ENCODE results near the gene MESD. TPM values are rescaled to one million over a fixed set of nuclear protein-coding genes. Genes with fewer than 3 reads are reported as not detected.

MESD gene
- total RNA-seq, 2 donors from 2014 or later: 31.7 to 35.8 TPM

DNA sequence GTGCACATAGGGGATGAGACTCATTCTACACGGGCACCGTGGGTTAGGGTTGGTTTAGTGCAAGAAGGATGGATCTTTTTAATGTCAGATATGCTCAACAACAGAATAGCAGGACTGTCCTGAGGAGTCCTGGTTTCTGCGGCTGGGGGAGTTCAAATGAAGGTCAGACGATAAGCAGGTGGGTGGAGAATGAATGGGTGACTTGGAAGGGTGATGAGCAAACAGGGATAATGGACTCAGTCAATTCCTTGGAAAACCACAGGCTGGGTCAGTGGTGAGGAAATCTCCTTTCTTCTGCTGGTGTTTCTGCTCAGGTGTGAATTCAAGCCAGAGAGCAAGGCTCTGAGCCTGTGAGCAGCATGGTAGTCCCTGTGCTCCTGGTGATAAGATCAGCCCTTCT is 59.9 kb downstream of the MESD start:
- no peak for DNase-seq
- no peaks in the 10 kb centered on the region for H3K9me3 Mint-ChIP-seq
- H3K4me3 Mint-ChIP-seq: no peak overlapping the region
- no peak overlapping the region for H3K4me3 ChIP-seq (ENCODE audit: low read length)
- TF ChIP-seq, protein P1, sequence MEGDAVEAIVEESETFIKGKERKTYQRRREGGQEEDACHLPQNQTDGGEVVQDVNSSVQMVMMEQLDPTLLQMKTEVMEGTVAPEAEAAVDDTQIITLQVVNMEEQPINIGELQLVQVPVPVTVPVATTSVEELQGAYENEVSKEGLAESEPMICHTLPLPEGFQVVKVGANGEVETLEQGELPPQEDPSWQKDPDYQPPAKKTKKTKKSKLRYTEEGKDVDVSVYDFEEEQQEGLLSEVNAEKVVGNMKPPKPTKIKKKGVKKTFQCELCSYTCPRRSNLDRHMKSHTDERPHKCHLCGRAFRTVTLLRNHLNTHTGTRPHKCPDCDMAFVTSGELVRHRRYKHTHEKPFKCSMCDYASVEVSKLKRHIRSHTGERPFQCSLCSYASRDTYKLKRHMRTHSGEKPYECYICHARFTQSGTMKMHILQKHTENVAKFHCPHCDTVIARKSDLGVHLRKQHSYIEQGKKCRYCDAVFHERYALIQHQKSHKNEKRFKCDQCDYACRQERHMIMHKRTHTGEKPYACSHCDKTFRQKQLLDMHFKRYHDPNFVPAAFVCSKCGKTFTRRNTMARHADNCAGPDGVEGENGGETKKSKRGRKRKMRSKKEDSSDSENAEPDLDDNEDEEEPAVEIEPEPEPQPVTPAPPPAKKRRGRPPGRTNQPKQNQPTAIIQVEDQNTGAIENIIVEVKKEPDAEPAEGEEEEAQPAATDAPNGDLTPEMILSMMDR (conservative IDR thresholded peaks at IDR 0.05): no peak
- no peaks in the 10 kb centered on the region for H3K36me3 Mint-ChIP-seq (ENCODE audit: low read depth)
- peaks cover 4% of the 10 kb centered on the region for H3K4me1 Mint-ChIP-seq
- no peaks in the 10 kb centered on the region for H3K4me1 ChIP-seq (ENCODE audit: control insufficient read depth, insufficient read depth, low read length)
- H3K9ac ChIP-seq (ENCODE audit: extremely low read depth, low read length, poor library complexity, severe bottlenecking): no peak overlapping the region
- WGBS, 2 experiments (ENCODE audit: insufficient coverage in 1 of 2, insufficient read length in 1 of 2): 92 to 96% methylated on average over 4 of the region's 4 CpGs
- H3K27me3 ChIP-seq (ENCODE audit: control insufficient read depth, insufficient read depth, low read length, poor library complexity, severe bottlenecking): no peaks in the 10 kb centered on the region
- no peaks in the 10 kb centered on the region for H3K9me3 ChIP-seq (ENCODE audit: control insufficient read depth, low read length)
- H3K27ac Mint-ChIP-seq: no peak overlapping the region
- H3K27ac ChIP-seq (ENCODE audit: low read depth, low read length): no peak overlapping the region
- H3K36me3 ChIP-seq (ENCODE audit: control insufficient read depth, insufficient read depth, low read length): no peaks in the 10 kb centered on the region
- H3K27me3 Mint-ChIP-seq (ENCODE audit: insufficient read depth): no peaks in the 10 kb centered on the region

DNA sequence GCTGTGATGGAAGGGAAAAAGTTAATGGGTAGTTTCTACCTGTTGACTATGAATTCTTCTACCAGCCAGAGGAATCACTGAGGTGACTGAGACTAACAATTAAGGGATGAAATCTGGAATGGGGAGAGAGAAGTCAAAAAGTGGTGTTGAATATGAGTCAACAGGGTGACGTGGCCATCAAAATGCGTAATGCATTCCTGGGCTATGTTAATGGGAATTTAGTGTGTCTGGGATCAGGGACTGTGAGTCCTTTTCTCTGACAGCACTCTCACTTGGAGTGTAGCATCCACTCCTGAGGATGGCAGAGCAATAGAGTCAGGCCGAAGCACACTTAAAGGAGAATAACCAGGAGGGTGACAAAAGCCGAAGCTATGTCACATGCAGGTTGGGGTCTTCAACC is 60.4 kb downstream of the MESD start:
- no peaks in the 10 kb centered on the region for H3K36me3 ChIP-seq (ENCODE audit: control insufficient read depth, insufficient read depth, low read length)
- TF ChIP-seq, protein P1 (conservative IDR thresholded peaks at IDR 0.05): no peak
- Mint-ChIP-seq H3K4me3 (no peak overlapping the region), H3K27ac (no peak overlapping the region), H3K4me1 (no peaks in the 10 kb centered on the region), H3K27me3 (ENCODE audit: insufficient read depth) (no peaks in the 10 kb centered on the region), H3K36me3 (ENCODE audit: low read depth) (no peaks in the 10 kb centered on the region), H3K9me3 (no peaks in the 10 kb centered on the region)
- H3K4me3 ChIP-seq (ENCODE audit: low read length): no peak overlapping the region
- no peak for DNase-seq
- no peaks in the 10 kb centered on the region for H3K9me3 ChIP-seq (ENCODE audit: control insufficient read depth, low read length)
- no peaks in the 10 kb centered on the region for H3K4me1 ChIP-seq (ENCODE audit: control insufficient read depth, insufficient read depth, low read length)
- 93 to 94% methylated on average over 2 to 4 of the region's 4 CpGs for WGBS, 2 experiments (ENCODE audit: insufficient coverage in 1 of 2, insufficient read length in 1 of 2)
- no peak overlapping the region for H3K27ac ChIP-seq (ENCODE audit: low read depth, low read length)
- H3K9ac ChIP-seq (ENCODE audit: extremely low read depth, low read length, poor library complexity, severe bottlenecking): no peak overlapping the region
- no peaks in the 10 kb centered on the region for H3K27me3 ChIP-seq (ENCODE audit: control insufficient read depth, insufficient read depth, low read length, poor library complexity, severe bottlenecking)

DNA sequence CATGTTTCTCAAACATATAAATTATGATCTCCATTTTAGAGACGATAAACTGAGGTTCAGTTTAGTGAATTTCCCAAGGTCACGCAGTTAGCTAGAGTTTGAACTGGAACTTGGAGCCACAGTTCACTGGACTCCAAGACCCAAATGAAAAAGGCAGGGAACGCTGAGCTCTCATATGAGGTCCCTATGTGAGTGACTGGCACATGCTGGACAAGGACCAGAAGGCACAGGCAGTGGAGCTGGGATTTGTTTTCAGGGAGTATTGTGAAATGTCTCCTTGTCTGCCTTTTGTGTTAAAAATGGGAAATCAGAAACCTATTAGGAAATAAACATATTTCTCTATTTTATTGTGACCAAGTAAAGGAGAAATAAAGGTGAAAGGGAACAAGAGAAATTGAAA is 63.5 kb downstream of the MESD start:
- Mint-ChIP-seq H3K4me3 (no peak overlapping the region), H3K36me3 (ENCODE audit: low read depth) (no peaks in the 10 kb centered on the region), H3K27me3 (ENCODE audit: insufficient read depth) (no peaks in the 10 kb centered on the region), H3K9me3 (no peaks in the 10 kb centered on the region), H3K27ac (no peak overlapping the region), H3K4me1 (no peaks in the 10 kb centered on the region)
- TF ChIP-seq, protein P1 (conservative IDR thresholded peaks at IDR 0.05): no peak
- 91 to 95% methylated on average over 2 to 3 of the region's 3 CpGs for WGBS, 2 experiments (ENCODE audit: insufficient coverage in 1 of 2, insufficient read length in 1 of 2)
- no peaks in the 10 kb centered on the region for H3K36me3 ChIP-seq (ENCODE audit: control insufficient read depth, insufficient read depth, low read length)
- H3K9me3 ChIP-seq (ENCODE audit: control insufficient read depth, low read length): no peaks in the 10 kb centered on the region
- H3K27ac ChIP-seq (ENCODE audit: low read depth, low read length): no peak overlapping the region
- no peak overlapping the region for H3K4me3 ChIP-seq (ENCODE audit: low read length)
- no peak overlapping the region for H3K9ac ChIP-seq (ENCODE audit: extremely low read depth, low read length, poor library complexity, severe bottlenecking)
- H3K27me3 ChIP-seq (ENCODE audit: control insufficient read depth, insufficient read depth, low read length, poor library complexity, severe bottlenecking): no peaks in the 10 kb centered on the region
- H3K4me1 ChIP-seq (ENCODE audit: control insufficient read depth, insufficient read depth, low read length): no peaks in the 10 kb centered on the region
- DNase-seq: no peak
